Measurements from ENCODE around the gene PDE4A. TPM values are rescaled to one million over a fixed set of nuclear protein-coding genes. Genes with fewer than 3 reads are reported as not detected.

PDE4A gene
- total and polyA plus RNA-seq, 2 of the 13 experiments (the other 11 are each of a cell fraction or from before 2014, with no cell fraction given): 1.1 to 4.1 TPM

- TF ChIP-seq ZSCAN31 (CRISPR knock-in tag; IDR thresholded peaks at IDR 0.05; ENCODE audit: low read depth): no peak; the same call in 1 of the 2 replicates
- 0 out of 2 replicates have a peak, but pooled peaks have one; percentile 41 for TF ChIP-seq ZBTB39 (CRISPR knock-in tag; IDR thresholded peaks at IDR 0.05)
- peak; percentile 40; the same call in 1 of the 2 replicates for TF ChIP-seq RBFOX2 (IDR thresholded peaks at IDR 0.05; ENCODE audit: low read depth, low read length)
- no peak for TF ChIP-seq TRIM24 (CRISPR knock-in tag; IDR thresholded peaks at IDR 0.05)
- 0 out of 2 replicates have a peak, but pooled peaks have one; percentile 24 for TF ChIP-seq ZNF678 (CRISPR knock-in tag; IDR thresholded peaks at IDR 0.05)
- TF ChIP-seq ZNF577 (CRISPR knock-in tag; IDR thresholded peaks at IDR 0.05; ENCODE audit: borderline replicate concordance, low read depth): no peak
- no peak for TF ChIP-seq ZNF282 (IDR thresholded peaks at IDR 0.05; ENCODE audit: partially characterized antibody)
- peak; percentile 85; the same call in 1 of the 2 replicates for TF ChIP-seq KDM4B (CRISPR knock-in tag; IDR thresholded peaks at IDR 0.05)
- no peak for TF ChIP-seq ZBTB44 (CRISPR knock-in tag; IDR thresholded peaks at IDR 0.05)
- peak; percentile 100 for TF ChIP-seq ZMYM2 (CRISPR knock-in tag; IDR thresholded peaks at IDR 0.05)
- no peak for TF ChIP-seq NAIF1 (CRISPR knock-in tag; IDR thresholded peaks at IDR 0.05; ENCODE audit: borderline replicate concordance)
- TF ChIP-seq REL (CRISPR knock-in tag; conservative IDR thresholded peaks at IDR 0.05): no peak; the same call in 1 of the 2 replicates
- TF ChIP-seq FOXJ3 (CRISPR knock-in tag; IDR thresholded peaks at IDR 0.05; ENCODE audit: borderline replicate concordance): 0 out of 2 replicates have a peak, but pooled peaks have one; percentile 35
- peak; percentile 86 for TF ChIP-seq FOXC1 (CRISPR knock-in tag; IDR thresholded peaks at IDR 0.05; ENCODE audit: borderline replicate concordance)
- no peak for TF ChIP-seq ZNF549 (CRISPR knock-in tag; IDR thresholded peaks at IDR 0.05)
- no peak for TF ChIP-seq POLR2A (IDR thresholded peaks at IDR 0.05; ENCODE audit: insufficient read depth in 1 of 2, low read depth in 2 of 2, low read length in 2 of 2)
- TF ChIP-seq PREB (CRISPR knock-in tag; IDR thresholded peaks at IDR 0.05): no peak
- no peak; the same call in 1 of the 2 replicates for TF ChIP-seq ZC3H4 (CRISPR knock-in tag; IDR thresholded peaks at IDR 0.05; ENCODE audit: borderline replicate concordance)
- TF ChIP-seq ZNF780A (CRISPR knock-in tag; IDR thresholded peaks at IDR 0.05): no peak
- TF ChIP-seq HMG20A (CRISPR knock-in tag; IDR thresholded peaks at IDR 0.05; ENCODE audit: borderline replicate concordance): no peak
- TF ChIP-seq ZNF354B (CRISPR knock-in tag; IDR thresholded peaks at IDR 0.05): no peak
- TF ChIP-seq SOX5 (CRISPR knock-in tag; IDR thresholded peaks at IDR 0.05; ENCODE audit: borderline replicate concordance): peak; percentile 62; the same call in 1 of the 2 replicates
Measured at GRCh38 chr19:10416380-10417257, 3.7 kb upstream of the PDE4A start (continued).
